ENCODE results near the gene EVI5.

EVI5 gene

DNA sequence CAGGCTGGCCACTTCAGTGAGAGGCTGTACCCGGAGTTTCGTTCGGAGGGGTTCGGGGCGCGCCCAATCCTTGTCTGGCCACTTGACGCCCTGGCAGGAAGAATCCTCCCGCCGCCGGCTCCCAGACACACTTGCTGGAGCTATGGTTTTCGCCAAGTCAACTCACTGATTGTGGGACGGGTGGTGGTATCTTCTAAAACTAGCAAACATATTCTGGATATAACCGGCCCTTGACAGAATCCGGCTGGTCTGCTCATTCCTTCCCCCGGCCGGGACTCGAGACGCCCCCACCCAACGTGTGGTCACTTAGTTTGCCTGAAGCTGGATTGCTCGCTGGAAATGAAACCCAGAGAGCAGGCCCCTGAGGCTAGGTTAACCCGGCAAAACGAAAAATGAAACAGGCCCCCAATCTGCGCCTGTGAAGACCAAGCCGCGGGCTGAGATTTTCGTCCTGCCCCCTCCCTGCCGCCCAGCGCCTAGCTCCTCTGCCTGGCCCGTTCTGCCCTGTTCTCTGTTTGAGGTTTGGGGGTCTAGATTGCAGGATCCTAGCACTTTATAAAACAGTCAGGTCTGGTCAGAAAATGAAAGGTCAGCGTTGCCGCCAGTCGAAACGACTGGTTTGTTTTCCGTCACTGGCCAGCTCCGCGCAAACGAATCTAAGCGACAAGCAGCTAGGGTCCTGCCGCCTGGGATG, 302.8 kb downstream of the EVI5 start:
- DNase-seq, result no peak

DNA sequence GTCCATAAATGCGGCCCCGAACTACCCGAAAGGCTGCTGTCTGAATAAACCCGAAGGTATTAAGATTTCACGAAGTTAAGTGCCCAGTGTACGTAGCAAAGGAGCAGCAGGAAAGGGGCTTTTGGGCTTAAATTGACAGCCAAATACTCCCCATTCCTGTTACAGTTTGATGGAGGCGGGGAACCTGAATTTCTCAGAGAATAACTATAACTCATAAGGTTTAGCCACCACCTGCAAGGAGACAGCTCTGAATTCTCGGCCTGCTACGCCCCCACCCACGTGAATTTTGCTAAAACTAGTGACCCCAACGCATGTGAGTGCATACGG, 303.3 kb downstream of the EVI5 start:
- no peak for DNase-seq

DNA sequence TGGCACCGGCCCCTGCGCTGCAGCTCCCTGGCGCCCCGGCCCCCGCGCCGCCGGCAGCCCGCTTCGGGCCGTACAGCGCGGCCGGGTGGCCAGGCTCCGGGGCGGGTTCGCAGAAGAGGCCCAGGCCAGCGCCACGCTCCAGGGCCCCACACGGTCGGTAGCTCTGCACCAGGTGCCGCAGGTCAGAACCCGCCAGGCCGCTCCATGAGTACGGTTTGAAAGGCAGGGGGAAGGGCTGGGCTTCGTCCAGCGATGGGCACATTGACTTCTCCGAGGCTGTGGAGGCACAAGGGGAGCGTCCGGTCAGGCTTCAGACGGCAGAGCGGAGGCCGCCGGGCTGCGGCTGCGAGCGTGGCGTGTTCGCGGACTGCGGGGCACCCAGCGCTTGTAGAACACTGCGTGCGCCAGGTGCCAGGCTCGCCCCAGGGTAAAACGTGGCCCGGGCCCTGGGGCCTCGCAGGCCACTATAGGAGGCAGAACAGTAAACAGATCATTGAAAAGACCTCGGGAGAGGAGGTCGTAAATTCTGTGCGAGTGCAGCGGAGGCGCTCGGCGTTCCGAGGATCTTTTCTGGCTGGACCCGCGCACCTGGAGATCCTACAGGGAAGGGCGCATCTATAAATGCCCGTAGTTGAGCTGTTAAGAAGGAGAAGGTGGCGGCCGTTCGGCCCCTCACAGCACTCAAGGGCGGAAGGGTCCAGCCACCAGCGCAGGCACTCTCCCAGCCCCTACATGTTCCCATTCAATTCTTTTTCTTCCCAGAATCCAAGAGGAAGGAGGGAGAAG, 303.9 kb downstream of the EVI5 start:
- no peak for DNase-seq

DNA sequence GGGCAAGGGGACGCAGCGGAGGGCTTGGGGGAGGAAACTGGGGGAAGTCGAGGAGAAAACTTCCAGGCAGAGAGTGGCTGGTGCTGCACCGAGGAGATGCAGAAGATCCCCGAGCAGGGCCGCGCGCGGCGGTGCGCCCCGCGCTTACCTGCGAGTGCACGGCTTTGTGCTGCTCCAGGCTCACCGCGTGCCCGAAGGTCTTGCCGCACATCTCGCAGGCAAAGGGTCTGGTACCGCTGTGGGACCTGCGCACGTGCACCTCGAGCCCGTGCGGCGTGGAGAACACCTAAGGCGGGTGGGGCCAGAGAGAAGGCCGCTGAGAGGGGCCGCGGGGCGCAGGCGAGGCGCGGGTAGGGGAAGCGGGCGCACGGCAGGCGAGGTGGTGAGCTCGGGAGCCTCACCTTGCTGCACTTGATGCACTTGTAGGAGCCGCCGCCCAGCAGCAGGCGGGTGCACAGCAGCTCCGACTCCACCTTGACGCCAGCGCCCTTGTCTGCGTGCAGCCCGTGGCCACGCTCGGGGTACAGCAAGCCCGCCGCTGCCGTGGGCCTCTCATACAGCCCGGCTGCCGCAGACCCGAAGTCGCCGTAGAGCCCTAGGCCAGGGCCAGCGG, 304.6 kb downstream of the EVI5 start:
- no peak for DNase-seq

DNA sequence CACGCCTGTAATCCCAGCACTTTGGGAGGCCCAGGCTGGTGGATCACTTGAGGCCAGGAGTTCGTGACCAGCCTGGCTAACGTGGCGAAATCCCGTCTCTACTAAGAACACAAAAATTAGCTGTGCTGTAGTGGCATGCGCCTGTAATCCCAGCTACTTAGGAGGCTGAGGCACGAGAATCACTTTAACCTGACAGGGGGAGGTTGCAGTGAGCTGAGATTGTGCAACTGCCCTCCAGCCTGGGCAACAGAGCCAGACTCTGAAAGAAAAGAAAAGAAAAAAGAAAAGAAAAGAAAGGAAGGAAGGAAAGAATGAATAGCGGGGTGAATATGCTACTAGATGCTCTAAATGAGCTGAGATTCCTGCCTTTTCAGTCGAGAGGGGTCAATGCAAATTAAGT, 305.3 kb downstream of the EVI5 start:
- no peak for DNase-seq

DNA sequence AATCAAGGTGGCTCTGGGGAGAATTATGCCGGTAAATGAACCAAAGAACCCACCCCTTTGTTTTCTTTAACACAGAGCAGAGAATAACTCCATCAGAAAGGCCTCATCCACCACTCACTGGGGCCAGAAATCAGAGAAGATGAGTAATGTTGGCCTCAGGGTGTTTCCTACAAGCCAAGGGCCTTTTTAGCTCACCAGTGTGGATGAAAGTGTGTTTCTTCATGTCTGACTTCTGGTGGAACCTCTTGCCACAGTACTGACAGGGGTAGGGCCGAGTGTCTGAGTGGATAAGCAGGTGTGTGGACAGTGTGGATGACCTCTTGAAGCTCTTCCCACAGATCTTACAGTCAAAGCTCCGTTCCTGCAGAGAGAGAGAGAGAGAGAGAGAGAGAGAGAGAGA, 306.5 kb downstream of the EVI5 start:
- peak; percentile 24 for DNase-seq

DNA sequence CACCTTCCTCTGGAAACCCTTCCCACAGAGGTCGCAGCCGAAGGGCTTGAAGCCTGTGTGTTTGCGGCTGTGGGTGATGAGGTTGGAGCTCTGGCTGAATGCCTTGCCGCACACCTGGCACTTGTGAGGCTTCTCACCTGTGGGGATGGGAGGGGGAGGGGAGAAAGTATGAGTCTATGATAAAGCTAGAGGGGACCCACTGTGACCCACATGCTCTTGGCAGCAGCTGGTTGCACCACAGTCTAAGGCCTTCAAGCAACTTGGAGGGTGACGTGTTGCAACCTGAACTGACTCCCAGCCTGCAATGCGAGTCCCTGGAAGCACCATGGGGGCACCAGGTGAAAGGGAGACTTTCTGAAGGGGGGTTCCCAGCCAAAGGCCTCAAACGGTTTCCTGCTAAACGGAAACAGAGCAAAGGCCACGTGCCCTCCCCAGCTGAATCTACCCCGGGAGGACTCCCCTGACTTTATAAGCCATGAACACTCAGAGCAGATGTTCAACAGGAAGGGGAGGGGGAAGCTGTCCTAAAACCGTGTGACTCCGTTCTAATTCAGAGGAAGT, 308.8 kb downstream of the EVI5 start:
- DNase-seq, result no peak

DNA sequence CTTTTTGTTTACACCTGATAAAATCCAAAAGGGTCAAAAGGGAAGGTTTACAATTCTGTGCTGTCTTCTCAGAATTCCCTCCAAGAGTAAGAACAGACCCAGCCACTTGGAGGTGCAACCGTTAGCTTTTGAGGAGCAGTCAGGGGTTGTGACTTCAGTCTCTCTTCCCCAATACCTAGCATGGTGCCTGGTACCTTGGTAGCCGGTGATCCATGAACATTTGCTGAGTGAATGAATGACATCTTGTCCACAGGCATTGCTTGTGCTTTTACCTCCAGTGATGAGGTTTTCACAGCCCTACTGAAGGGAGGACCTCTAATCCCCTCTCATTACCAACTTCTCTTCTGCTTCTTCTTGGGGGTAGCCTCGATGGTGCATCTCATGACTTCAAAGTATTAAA, 309.9 kb downstream of the EVI5 start:
- no peak for DNase-seq

DNA sequence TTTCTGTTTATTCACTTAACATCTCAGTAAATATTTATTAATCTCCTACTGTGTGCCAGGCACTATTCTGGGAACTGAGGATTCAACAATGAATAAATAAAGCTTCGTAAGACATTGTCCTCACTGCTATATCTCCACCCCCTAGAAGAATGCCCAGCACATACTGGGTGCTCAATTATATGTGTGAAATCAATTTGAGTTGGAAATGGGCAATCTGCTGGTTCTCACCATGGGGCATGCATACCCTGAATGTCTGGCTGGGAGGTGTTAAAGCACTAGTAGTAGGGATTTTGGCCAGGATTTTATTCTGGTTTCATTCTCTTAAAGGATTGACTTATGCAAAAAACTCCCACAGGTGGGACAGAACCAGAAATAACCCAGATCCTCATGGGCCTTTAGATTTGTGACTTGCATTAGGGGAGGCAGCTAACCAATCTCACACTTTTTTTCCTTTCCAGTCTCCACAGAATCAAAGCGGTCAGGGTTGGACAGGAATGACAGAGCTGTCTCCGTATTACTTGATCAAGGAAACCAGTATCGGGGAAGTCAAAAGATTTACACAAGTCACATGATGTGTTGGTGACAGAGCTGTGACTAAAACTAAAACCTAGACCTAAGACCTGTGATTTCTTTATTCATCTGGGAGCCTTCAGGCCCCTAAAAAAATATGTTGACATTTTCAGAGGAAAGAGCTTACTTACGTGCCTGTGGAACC, 311.0 kb downstream of the EVI5 start:
- no peak for DNase-seq

DNA sequence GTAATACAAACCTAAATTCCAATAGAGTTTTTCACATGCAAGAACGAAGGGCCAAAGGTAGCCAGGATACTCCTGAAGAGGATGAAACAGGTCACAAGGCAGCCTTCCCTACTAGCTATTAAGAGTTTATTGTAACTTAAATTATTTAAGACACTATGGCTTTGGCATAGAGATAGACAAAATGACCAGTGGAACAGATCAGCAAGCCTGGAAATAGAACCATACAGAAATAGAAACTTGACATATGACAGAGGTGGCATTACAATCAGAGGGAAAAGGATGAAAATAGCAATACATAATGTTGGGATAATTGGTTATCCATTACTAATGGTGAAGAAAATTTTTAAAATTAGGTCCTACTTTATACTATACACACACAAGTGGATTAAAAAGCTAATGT, 314.7 kb downstream of the EVI5 start:
- no peak for DNase-seq

DNA sequence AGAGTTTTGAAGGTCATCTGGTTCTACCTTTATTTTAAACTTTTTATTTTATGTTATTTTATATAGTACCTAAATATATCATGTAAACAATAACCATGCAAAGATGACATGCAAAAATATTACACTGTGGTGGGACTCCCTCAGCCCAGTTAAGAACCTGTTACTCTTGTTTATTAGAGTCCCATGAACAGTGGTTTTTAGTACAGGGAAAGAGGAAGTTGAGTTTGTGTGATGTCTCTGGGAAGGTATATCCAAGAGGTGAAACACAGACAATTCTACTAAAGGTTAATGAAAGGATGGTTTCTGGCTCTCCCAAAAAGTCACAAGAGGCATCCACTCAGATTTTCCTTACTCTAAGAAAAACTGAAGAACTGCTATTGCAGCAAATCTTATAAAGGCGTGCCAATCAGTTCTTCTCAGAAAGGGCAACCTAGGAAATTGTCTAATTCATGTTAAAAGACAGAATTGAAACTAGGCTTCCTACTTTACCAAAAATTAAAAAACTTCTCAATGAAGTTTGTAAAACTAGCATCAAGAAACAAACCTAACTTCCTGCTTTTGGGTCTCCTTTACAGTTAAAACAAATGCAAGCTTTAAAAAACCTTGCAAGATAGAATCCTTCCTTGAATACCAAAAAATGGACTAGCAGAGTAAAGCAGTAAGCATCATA, 318.1 kb downstream of the EVI5 start:
- DNase-seq, result no peak

DNA sequence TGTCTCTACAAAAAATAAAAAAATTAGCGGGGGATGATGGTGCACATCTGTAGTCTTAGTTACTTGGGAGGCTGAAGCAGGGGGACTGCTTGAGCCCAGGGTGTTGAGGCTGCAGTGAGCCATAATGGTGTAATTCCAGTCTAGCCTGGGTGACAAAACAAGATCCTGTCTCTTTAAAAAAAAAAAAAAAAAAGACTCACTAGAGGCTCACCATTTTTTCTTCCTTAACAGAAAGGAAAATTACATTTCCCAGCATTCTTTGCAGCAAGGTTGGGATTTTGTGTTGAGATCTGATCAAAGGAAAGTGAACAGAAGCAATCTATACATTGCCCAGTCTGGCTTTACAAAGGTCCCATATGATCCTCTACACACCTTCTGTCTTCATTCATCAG, 319.7 kb downstream of the EVI5 start:
- no peak for DNase-seq

DNA sequence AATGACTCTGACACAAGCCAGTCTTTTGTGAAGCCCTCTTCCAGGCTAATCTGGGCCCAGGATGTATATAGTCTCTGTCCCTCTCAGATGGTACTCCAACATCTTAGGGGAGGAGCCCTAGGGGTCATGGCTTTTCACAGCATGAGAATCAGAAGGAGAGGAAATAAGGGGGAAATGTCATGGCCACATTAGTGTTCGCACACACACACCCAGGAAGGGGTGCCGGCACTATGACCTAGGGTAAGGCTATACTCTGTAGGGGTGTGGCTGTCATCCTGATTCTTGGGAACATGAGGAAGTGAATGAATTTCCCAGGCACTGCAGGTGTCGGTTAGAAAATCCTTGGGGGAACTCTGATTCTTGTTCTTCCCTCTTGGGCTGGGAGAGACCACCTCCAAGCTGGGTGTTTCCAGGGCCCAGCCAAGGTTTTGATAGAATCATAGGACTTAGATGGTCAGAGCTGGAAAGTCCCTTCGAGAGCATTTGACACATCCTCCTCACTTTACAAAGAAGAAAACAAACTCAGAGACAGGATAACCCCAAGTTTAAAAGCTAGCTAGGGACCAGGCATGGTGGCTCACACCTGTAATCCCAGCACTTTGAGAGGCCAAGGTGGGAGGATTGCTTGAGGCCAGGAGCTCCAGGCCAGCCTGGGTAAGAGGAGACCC, 320.2 kb downstream of the EVI5 start:
- no peak for DNase-seq

DNA sequence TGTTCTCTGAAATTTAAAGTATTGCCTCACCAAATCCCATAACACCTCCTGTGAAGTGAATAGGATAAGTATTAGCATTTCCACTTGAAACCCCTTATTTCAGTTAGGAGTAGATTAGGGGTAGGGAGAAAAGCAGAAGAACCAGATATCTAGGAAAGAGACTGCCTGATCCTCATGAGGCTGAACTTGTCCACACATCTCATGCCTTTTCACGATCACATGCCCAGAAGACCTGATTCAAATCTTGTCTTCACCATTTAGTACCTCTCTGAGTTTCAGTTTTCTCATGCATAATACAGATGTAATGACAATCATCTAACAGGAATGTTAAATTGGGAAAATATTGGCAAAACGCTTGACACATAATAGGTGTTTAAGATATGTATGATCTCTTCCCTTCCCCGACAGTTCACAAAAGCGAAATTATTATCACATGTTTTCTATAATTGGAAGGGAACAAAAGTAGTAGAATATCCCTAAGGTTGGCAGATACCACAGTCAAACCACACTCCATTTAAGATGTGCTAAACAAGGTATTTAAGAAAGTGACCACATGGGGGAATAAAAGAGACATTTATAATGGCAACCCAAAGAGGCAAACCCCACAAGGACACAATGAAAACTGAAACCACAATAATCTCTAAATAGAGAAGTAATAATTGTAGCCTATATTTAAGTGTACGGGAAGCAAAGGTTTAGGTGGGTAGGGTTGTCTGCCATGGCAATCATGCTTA, 323.4 kb downstream of the EVI5 start:
- no peak for DNase-seq

DNA sequence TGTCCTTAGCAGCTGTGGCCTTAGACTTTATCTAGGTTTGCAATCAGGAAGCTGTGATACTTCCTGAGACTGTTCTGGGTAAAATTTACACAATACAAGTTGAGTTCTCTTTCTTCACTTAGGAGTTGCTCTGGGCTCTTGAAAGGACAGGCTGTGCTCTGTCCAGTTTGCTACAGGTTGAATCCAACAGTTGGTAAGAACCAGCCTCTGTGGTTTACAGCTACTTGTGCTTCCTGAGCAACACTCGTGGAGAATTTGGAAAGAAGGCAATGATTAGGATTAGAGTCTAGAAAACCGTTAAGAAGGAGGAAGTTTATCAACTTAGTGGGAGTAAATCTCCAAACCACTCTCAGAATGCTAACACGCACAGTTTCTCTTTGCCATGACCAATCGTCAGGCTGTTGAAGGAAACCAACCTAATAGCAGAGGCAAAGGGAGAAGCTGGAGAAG, 325.0 kb downstream of the EVI5 start:
- no peak for DNase-seq

Measured in NCI-H226 (cell line).